Endothelial cell of umbilical vein (primary cell): ENCODE data around the gene PXMP4. TPM values are rescaled to one million over a fixed set of nuclear protein-coding genes. Genes with fewer than 3 reads are reported as not detected.

ENCODE experiments used
- BruUV-seq: library from RNA; stranded (reverse); fragments of 400-500 nt; replicated peaks from 2 replicates; lab custom pipeline; 2021; lab: Mats Ljungman, UMichigan
- CTCF ChIA-PET: fragments of 300-600, 350-600 bp; sonication (Branson Sonifier 250); formaldehyde crosslinking; loops from one replicate; lab custom pipeline; 2021; ENCODE audit warnings: antibody characterized with exemption, inconsistent platforms; lab: Charles Lee
- POLR2A ChIA-PET: fragments of 300-600, 350-600 bp; sonication (Branson Sonifier 250); formaldehyde crosslinking; loops from one replicate; lab custom pipeline; 2021; ENCODE audit warnings: antibody characterized with exemption, inconsistent platforms; lab: Charles Lee
- DNase-seq: peaks from one replicate; pipeline ENCODE4 v3.0.0-alpha.2; 2011; ENCODE audit warnings: low read depth, low spot score
- FAIRE-seq: peaks from 2 replicates; lab custom pipeline; 2011; peaks lifted over from hg19 to GRCh38; lab: Jason Lieb, UNC
- H2AFZ ChIP-seq: 2 replicates; pipeline ENCODE4 v1.6.0; 2012; ENCODE audit warnings: low read depth, low read length, control low read depth, inconsistent platforms
- H3K27ac ChIP-seq: 2 replicates; pipeline ENCODE4 v1.5.1; 2011; ENCODE audit warnings: low read depth, mild to moderate bottlenecking, control low read depth, low read length, moderate library complexity; ENCODE audit not compliant: insufficient read depth
- H3K27me3 ChIP-seq, 2 experiments: 2 replicates each; pipeline versions ENCODE4 v1.6.0 to v1.6.1; 2011; ENCODE audit warnings: low read length in 2 of 2, mixed read lengths in 1 of 2; ENCODE audit not compliant: control insufficient read depth in 2 of 2, insufficient read depth in 2 of 2
- H3K36me3 ChIP-seq, 2 experiments: 2 replicates in 1 of 2; 3 replicates in 1 of 2; pipeline ENCODE4 v1.5.1; 2011; ENCODE audit warnings: low read length in 2 of 2, mild to moderate bottlenecking in 1 of 2, moderate library complexity in 1 of 2; ENCODE audit not compliant: control insufficient read depth in 2 of 2, insufficient read depth in 2 of 2; ENCODE audit errors: extremely low read depth in 1 of 2
- H3K4me1 ChIP-seq: 3 replicates; pipeline ENCODE4 v1.5.1; 2011; ENCODE audit warnings: mild to moderate bottlenecking, low read length; ENCODE audit not compliant: control insufficient read depth, insufficient read depth; ENCODE audit errors: extremely low read depth
- H3K4me2 ChIP-seq: 2 replicates; pipeline ENCODE4 v1.6.1; 2011; ENCODE audit warnings: low read length, control low read depth, mixed read lengths; ENCODE audit not compliant: insufficient read depth
- H3K4me3 ChIP-seq, 3 experiments: fragments of 200-600 bp in 1 of 3; sonication (generic), shearing (Covaris generic) in 1 of 3; replicated peaks in 1 of 3; 2 replicates each; pipeline ENCODE4 v1.5.1; 2011 to 2016; ENCODE audit warnings: control low read depth in 3 of 3, low read length in 3 of 3, mild to moderate bottlenecking in 2 of 3, inconsistent platforms in 1 of 3, low read depth in 1 of 3, moderate library complexity in 1 of 3; ENCODE audit not compliant: insufficient read depth in 1 of 3
- H3K79me2 ChIP-seq: 2 replicates; pipeline ENCODE4 v1.6.0; 2012; ENCODE audit warnings: low read length, inconsistent platforms; ENCODE audit not compliant: control insufficient read depth, insufficient read depth
- H3K9ac ChIP-seq: replicated peaks from 2 replicates; pipeline ENCODE3; 2011; ENCODE audit warnings: low read length, control low read depth; ENCODE audit not compliant: insufficient read depth; ENCODE audit errors: extremely low read depth
- H3K9me1 ChIP-seq: replicated peaks from 3 replicates; pipeline ENCODE4 v1.6.0; 2011; ENCODE audit warnings: mild to moderate bottlenecking, low read length; ENCODE audit not compliant: control insufficient read depth, insufficient read depth; ENCODE audit errors: extremely low read depth
- H3K9me3 ChIP-seq: replicated peaks from 2 replicates; pipeline ENCODE4 v1.5.1; 2012; ENCODE audit warnings: low read length, inconsistent platforms; ENCODE audit not compliant: control insufficient read depth, insufficient read depth
- H4K20me1 ChIP-seq: replicated peaks from 2 replicates; pipeline ENCODE3; 2011; ENCODE audit warnings: mild to moderate bottlenecking, low read length; ENCODE audit not compliant: control insufficient read depth, insufficient read depth; ENCODE audit errors: extremely low read depth
- EZH2 ChIP-seq: IDR thresholded peaks from 2 replicates; pipeline ENCODE4 v1.6.1; 2012; ENCODE audit warnings: borderline replicate concordance, low read depth, mild to moderate bottlenecking, moderate library complexity, low read length, inconsistent platforms; ENCODE audit not compliant: severe bottlenecking
- FOS ChIP-seq: IDR thresholded peaks from 2 replicates; pipeline ENCODE4 v1.6.1; 2011; ENCODE audit warnings: mild to moderate bottlenecking, low read length, moderate library complexity, borderline replicate concordance; ENCODE audit not compliant: insufficient read depth
- GATA2 ChIP-seq: IDR thresholded peaks from 2 replicates; pipeline ENCODE4 v1.7.0; 2011; ENCODE audit warnings: low read depth, mild to moderate bottlenecking, moderate library complexity, mixed read lengths, low read length; ENCODE audit not compliant: insufficient read length, insufficient read depth
- JUN ChIP-seq: IDR thresholded peaks from 2 replicates; pipeline ENCODE4 v1.6.1; 2011; ENCODE audit warnings: borderline replicate concordance, low read depth; ENCODE audit not compliant: insufficient read length, insufficient read depth
- MYC ChIP-seq: IDR thresholded peaks from one replicate; pipeline ENCODE4 v1.6.1; 2011; ENCODE audit warnings: mild to moderate bottlenecking, low read depth, low read length
- POLR2A ChIP-seq: IDR thresholded peaks from 2 replicates; pipeline ENCODE4 v1.6.1; 2012; ENCODE audit warnings: low read depth, mild to moderate bottlenecking, control low read depth, low read length
- POLR2AphosphoS5 ChIP-seq: IDR thresholded peaks from 2 replicates; pipeline ENCODE4 v1.6.1; 2012; ENCODE audit warnings: low read depth, mild to moderate bottlenecking, control low read depth, low read length, moderate library complexity; ENCODE audit not compliant: insufficient read depth
- dilution Hi-C: fragments of 300-500 bp; cut with MboI; formaldehyde crosslinking; loops from one replicate; pipeline ENCODE4 v1.15.0; 2019; ENCODE audit warnings: low sequenced_read_pairs; ENCODE audit not compliant: extremely low pct_ligation_motif_present
- intact Hi-C: fragments of 100-400 bp; cut with micrococcal nuclease; formaldehyde crosslinking; loops from one replicate; pipeline ENCODE4 v1.10.0; 2022
- polyA plus RNA-seq, 4 experiments: library from polyadenylated mRNA; depleted of rRNA in 3 of 4; stranded (reverse) in 3 of 4; unstranded in 1 of 4; fragments of >200 nt; gene quantifications; 2 replicates each; pipeline versions ENCODE4 v1.2.1 to v1.2.3, GENCODE V29; 2011 to 2012; ENCODE audit warnings: missing spikeins in 1 of 4
- total RNA-seq: library from RNA; stranded (reverse); gene quantifications from 2 replicates; pipeline ENCODE4 v1.2.3, GENCODE V29; 2021
- TF ChIP-seq, protein P1 (sequence below), 2 donors: IDR thresholded peaks; 1 replicate in 1 of 2; 2 replicates in 1 of 2; pipeline ENCODE4 v1.5.1; 2011; ENCODE audit warnings: low read length in 2 of 2, mild to moderate bottlenecking in 2 of 2, moderate library complexity in 2 of 2, control low read depth in 1 of 2, inconsistent platforms in 1 of 2, low read depth in 1 of 2; ENCODE audit not compliant: insufficient read depth in 1 of 2; ENCODE audit errors: extremely low read depth in 1 of 2
- TF ChIP-seq, protein P2 (sequence below): IDR thresholded peaks from 2 replicates; pipeline ENCODE4 v1.6.1; 2011; ENCODE audit not compliant: insufficient read depth, insufficient read length

Gene PXMP4
- total and polyA plus RNA-seq, 2 donors (not counting 3 experiments of a cell fraction or from before 2014, with no cell fraction given) = 6.9 to 8.5 TPM

DNA sequence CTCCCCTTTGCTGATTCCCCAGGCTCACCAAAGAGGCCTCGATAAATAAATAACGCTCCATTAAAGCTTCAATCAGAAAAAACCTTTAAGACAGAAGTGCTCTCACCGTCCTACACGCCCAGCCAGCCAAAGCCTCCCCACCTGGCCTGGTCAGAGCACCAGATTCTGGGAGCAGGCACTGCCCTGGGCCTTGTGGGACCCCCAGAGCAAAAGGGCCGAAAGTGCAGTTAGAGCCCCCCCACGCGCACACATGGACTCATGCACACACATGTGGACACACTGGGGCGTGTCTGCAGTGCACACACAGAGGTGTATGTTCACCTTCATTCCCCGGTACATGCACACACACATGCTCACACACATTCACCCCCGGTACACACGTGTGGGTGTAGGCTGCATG, 44.0 kb downstream of the PXMP4 start:
- H3K4me1 ChIP-seq = peaks cover 15% of the 10 kb centered on the region
- H3K36me3 ChIP-seq = no peaks in the 10 kb centered on the region

More for the DNA sequence above, 44.0 kb downstream of the PXMP4 start:
- ChIA-PET CTCF (interaction anchor here (0.7 to 1.6 kb wide), 2 partner anchors 9 to 15 kb away, joined by 3 to 4 read pairs; no protein-coding TSS in a partner anchor), POLR2A (no interaction called here)
- H3K79me2 ChIP-seq = no peaks in the 10 kb centered on the region
- H3K27ac ChIP-seq = no peak overlapping the region
- no peaks in the 10 kb centered on the region for H3K9me3 ChIP-seq
- no peaks in the 10 kb centered on the region for H3K27me3 ChIP-seq
- dilution Hi-C loops (no loop called here), intact Hi-C loops (no loop called here)
- H3K4me2 ChIP-seq = no peak overlapping the region
- TF ChIP-seq EZH2 (no peak), MYC (no peak), GATA2 (no peak), POLR2A (no peak), FOS (no peak), POLR2AphosphoS5 (no peak), JUN (no peak)
- TF ChIP-seq, protein P1, sequence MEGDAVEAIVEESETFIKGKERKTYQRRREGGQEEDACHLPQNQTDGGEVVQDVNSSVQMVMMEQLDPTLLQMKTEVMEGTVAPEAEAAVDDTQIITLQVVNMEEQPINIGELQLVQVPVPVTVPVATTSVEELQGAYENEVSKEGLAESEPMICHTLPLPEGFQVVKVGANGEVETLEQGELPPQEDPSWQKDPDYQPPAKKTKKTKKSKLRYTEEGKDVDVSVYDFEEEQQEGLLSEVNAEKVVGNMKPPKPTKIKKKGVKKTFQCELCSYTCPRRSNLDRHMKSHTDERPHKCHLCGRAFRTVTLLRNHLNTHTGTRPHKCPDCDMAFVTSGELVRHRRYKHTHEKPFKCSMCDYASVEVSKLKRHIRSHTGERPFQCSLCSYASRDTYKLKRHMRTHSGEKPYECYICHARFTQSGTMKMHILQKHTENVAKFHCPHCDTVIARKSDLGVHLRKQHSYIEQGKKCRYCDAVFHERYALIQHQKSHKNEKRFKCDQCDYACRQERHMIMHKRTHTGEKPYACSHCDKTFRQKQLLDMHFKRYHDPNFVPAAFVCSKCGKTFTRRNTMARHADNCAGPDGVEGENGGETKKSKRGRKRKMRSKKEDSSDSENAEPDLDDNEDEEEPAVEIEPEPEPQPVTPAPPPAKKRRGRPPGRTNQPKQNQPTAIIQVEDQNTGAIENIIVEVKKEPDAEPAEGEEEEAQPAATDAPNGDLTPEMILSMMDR (IDR thresholded peaks at IDR 0.05; ENCODE audit: extremely low read depth in 1 of 2, insufficient read depth in 1 of 2, low read depth in 1 of 2, low read length in 2 of 2) = no peak
- TF ChIP-seq, protein P2, sequence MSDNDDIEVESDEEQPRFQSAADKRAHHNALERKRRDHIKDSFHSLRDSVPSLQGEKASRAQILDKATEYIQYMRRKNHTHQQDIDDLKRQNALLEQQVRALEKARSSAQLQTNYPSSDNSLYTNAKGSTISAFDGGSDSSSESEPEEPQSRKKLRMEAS = no peak
- BruUV-seq = no TSS peak
- H3K9me1 ChIP-seq = no peaks in the 10 kb centered on the region
- H4K20me1 ChIP-seq = no peaks in the 10 kb centered on the region
- H3K4me3 ChIP-seq = no peak overlapping the region
- FAIRE-seq = no peak
- DNase-seq = no peak
- no peak overlapping the region for H3K9ac ChIP-seq
- no peak overlapping the region for H2AFZ ChIP-seq
